DOHH2 (cell line): ENCODE results near the gene MDFI.
A peak's percentile ranks its signal among the peaks of the same experiment; 100 is the strongest.

Source experiments
- H3F3A ChIP-seq: fragments of 200-600 bp; sonication (generic), shearing (Covaris generic); 2 replicates; pipeline ENCODE4 v1.6.0; 2016; ENCODE audit warnings: antibody characterized with exemption, mild to moderate bottlenecking; ENCODE audit not compliant: control insufficient read depth, insufficient read depth
- H3K27ac ChIP-seq: fragments of 200-600 bp; sonication (generic); 2 replicates; pipeline ENCODE4 v1.5.1; 2014; ENCODE audit warnings: low read depth, mild to moderate bottlenecking, low read length, moderate library complexity
- H3K27me3 ChIP-seq: fragments of 200-600 bp; sonication (generic); 2 replicates; pipeline ENCODE4 v1.6.1; 2014; ENCODE audit warnings: mild to moderate bottlenecking, low read length, mixed read lengths; ENCODE audit not compliant: control insufficient read depth
- H3K36me3 ChIP-seq: fragments of 200-600 bp; sonication (generic); 2 replicates; pipeline ENCODE4 v1.6.1; 2014; ENCODE audit warnings: mild to moderate bottlenecking, low read length, moderate library complexity, mixed read lengths; ENCODE audit not compliant: control insufficient read depth
- H3K4me1 ChIP-seq: fragments of 200-600 bp; sonication (generic); 2 replicates; pipeline ENCODE4 v1.6.1; 2014; ENCODE audit warnings: mild to moderate bottlenecking, low read length, mixed read lengths; ENCODE audit not compliant: control insufficient read depth
- H3K4me2 ChIP-seq: fragments of 200-600 bp; sonication (generic); 2 replicates; pipeline ENCODE4 v1.6.0; 2014; ENCODE audit warnings: mild to moderate bottlenecking, low read length, moderate library complexity
- H3K4me3 ChIP-seq: fragments of 200-600 bp; sonication (generic); 2 replicates; pipeline ENCODE4 v1.5.1; 2014; ENCODE audit warnings: mild to moderate bottlenecking, low read length, mixed read lengths
- H3K79me2 ChIP-seq: fragments of 200-600 bp; sonication (generic); 2 replicates; pipeline ENCODE4 v1.6.1; 2014; ENCODE audit warnings: mild to moderate bottlenecking, low read length, mixed read lengths; ENCODE audit not compliant: control insufficient read depth
- H3K9me2 ChIP-seq: fragments of 200-600 bp; sonication (generic); replicated peaks from 2 replicates; pipeline ENCODE4 v1.6.1; 2014; ENCODE audit warnings: mild to moderate bottlenecking, low read length, mixed read lengths; ENCODE audit not compliant: control insufficient read depth
- H3K9me3 ChIP-seq: fragments of 200-600 bp; sonication (generic); 2 replicates; pipeline ENCODE4 v1.6.1; 2014; ENCODE audit warnings: antibody characterized with exemption, low read length, mixed read lengths; ENCODE audit not compliant: control insufficient read depth, insufficient read depth
- H4K20me1 ChIP-seq: fragments of 200-600 bp; sonication (generic); 2 replicates; pipeline ENCODE4 v1.6.0; 2014; ENCODE audit warnings: low read depth, mild to moderate bottlenecking, antibody characterized with exemption, low read length, moderate library complexity; ENCODE audit not compliant: control insufficient read depth, insufficient read depth
- CTCF ChIP-seq: fragments of 200-600 bp; sonication (generic); IDR thresholded peaks from one replicate; pipeline ENCODE4 v1.5.1; 2014; ENCODE audit warnings: antibody characterized with exemption, mild to moderate bottlenecking, low read depth, low read length; ENCODE audit not compliant: poor library complexity, severe bottlenecking
- EZH2phosphoT487 ChIP-seq: fragments of 200-600 bp; sonication (generic); IDR thresholded peaks from 2 replicates; pipeline ENCODE4 v1.6.1; 2017; ENCODE audit warnings: borderline replicate concordance, mild to moderate bottlenecking, antibody characterized with exemption, low read length, moderate library complexity, mixed read lengths

Gene MDFI

GRCh38 chr6:41601248-41601549, 37.1 kb upstream of the MDFI start:
- Histone ChIP-seq H3K9me3 (no peaks in the 10 kb centered on the region), H4K20me1 (no peaks in the 10 kb centered on the region), H3K27ac (no peak overlapping the region), H3K36me3 (no peaks in the 10 kb centered on the region), H3K4me1 (peaks cover 8% of the 10 kb centered on the region), H3K4me3 (no peak overlapping the region), H3K79me2 (no peaks in the 10 kb centered on the region), H3K9me2 (no peaks in the 10 kb centered on the region), H3K4me2 (no peak overlapping the region), H3F3A (no peaks in the 10 kb centered on the region), H3K27me3 (peaks cover 7% of the 10 kb centered on the region)
- TF ChIP-seq EZH2phosphoT487 (no peak), CTCF (no peak)

DNA sequence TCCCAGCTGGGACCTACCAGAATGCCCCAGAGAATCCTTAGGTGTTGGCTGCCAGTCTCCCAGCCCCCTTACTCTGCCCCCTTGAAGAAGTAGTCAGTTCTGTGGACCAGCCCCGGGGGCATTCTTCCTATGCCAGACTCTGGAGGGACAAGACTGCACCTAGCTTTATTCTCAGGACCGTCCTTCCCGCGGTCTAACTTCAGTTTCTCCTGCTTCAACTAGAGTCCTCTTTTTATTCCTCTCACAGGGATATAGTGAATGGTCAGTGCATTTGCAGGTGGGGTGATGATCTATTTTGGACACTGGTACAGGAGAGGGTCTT, 35.9 kb upstream of the MDFI start:
- TF ChIP-seq EZH2phosphoT487 = no peak
- TF ChIP-seq CTCF = no peak

DNA sequence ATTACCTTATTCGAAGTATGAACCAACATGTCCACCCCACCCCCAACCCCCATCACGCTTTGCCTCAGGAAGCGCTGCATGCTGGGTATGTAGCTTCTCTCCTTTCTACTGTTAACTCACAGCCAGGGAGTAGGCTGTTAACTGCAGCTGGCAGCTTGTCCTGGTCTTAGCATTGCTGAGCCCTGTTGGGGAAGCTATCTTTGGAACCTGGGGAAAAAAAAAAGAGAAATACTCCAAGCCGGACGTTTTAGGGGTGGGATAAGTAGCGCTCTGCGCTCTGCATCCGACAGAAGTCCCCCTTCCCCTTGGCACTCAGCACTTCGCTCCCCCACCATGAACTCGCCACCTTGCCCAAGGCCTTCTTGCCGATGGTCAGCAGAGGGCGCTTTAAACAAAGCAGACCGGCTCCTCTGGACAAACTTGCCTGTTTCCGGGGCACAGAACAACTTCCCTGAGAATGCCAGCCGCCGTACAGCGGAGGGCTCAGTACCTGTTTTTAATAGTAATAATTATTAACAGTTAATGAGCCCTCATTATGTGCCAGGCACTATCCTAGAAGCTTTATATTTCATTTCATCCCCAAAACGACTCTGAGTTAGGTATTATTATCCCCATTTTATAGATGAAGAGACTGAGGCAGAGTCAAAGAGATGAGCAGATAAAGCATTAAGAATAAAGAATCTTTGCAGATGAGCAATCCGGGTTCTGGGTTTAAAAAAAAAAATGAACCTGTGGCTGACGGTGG, 35.2 kb upstream of the MDFI start:
- Histone ChIP-seq H3K4me1 (peaks cover 8% of the 10 kb centered on the region), H3K36me3 (no peaks in the 10 kb centered on the region), H3K27me3 (peaks cover 7% of the 10 kb centered on the region), H3K27ac (no peak overlapping the region), H3K79me2 (no peaks in the 10 kb centered on the region), H4K20me1 (no peaks in the 10 kb centered on the region), H3K9me2 (no peaks in the 10 kb centered on the region), H3K4me2 (peak overlapping the region; percentile 74), H3F3A (no peaks in the 10 kb centered on the region), H3K9me3 (no peaks in the 10 kb centered on the region), H3K4me3 (peak overlapping the region; percentile 60)
- TF ChIP-seq EZH2phosphoT487 = no peak
- peak; percentile 91 for TF ChIP-seq CTCF

More for the DNA sequence above, 35.9 kb upstream of the MDFI start:
- H3K4me3 ChIP-seq = peak overlapping the region; percentile 60
- no peaks in the 10 kb centered on the region for H3K9me3 ChIP-seq
- H3K36me3 ChIP-seq = no peaks in the 10 kb centered on the region
- H3K79me2 ChIP-seq = no peaks in the 10 kb centered on the region
- H3K4me1 ChIP-seq = peaks cover 8% of the 10 kb centered on the region
- no peak overlapping the region for H3K27ac ChIP-seq
- peak overlapping the region; percentile 74 for H3K4me2 ChIP-seq
- H3K27me3 ChIP-seq = peaks cover 7% of the 10 kb centered on the region
- no peaks in the 10 kb centered on the region for H3K9me2 ChIP-seq
- H4K20me1 ChIP-seq = no peaks in the 10 kb centered on the region
- no peaks in the 10 kb centered on the region for H3F3A ChIP-seq
